IMR-90 (cell line): Measurements from ENCODE around the gene CARD10.

Experiments
- CEBPB ChIP-seq: IDR thresholded peaks from 2 replicates; pipeline ENCODE4 v1.6.1; 2012; ENCODE audit warnings: low read depth, low read length, improper control_type of control experiment
- CHD1 ChIP-seq: IDR thresholded peaks from 2 replicates; pipeline ENCODE4 v1.6.1; 2012; ENCODE audit warnings: low read depth, low read length, improper control_type of control experiment
- MAFK ChIP-seq: IDR thresholded peaks from 2 replicates; pipeline ENCODE4 v1.6.1; 2012; ENCODE audit warnings: low read depth, low read length, improper control_type of control experiment
- MAZ ChIP-seq: IDR thresholded peaks from 2 replicates; pipeline ENCODE4 v1.6.1; 2012; ENCODE audit warnings: low read depth, mild to moderate bottlenecking, low read length, improper control_type of control experiment, moderate library complexity, borderline replicate concordance
- MXI1 ChIP-seq: IDR thresholded peaks from 2 replicates; pipeline ENCODE4 v1.6.1; 2012; ENCODE audit warnings: low read depth, mild to moderate bottlenecking, low read length, moderate library complexity, borderline replicate concordance
- NFE2L2 ChIP-seq: fragments of 150-350 bp; IDR thresholded peaks from 2 replicates; pipeline ENCODE4 v1.6.1; 2016; ENCODE audit warnings: low read depth, mild to moderate bottlenecking, low read length
- POLR2A ChIP-seq: IDR thresholded peaks from 2 replicates; pipeline ENCODE4 v1.6.1; 2012; ENCODE audit warnings: mild to moderate bottlenecking, low read depth, low read length
- RAD21 ChIP-seq: IDR thresholded peaks from 2 replicates; pipeline ENCODE4 v1.6.1; 2012; ENCODE audit warnings: low read length, improper control_type of control experiment
- SMC3 ChIP-seq: fragments of 150-350 bp; IDR thresholded peaks from 2 replicates; pipeline ENCODE4 v1.6.1; 2016; ENCODE audit warnings: low read depth, mild to moderate bottlenecking, antibody characterized with exemption, low read length, moderate library complexity
- TF ChIP-seq, protein P1 (sequence below): conservative IDR thresholded peaks from 2 replicates; pipeline ENCODE4 v1.5.1; 2012; ENCODE audit warnings: mild to moderate bottlenecking, low read depth, low read length, improper control_type of control experiment
- TF ChIP-seq, protein P2 (sequence below): fragments of 150-350 bp; IDR thresholded peaks from 2 replicates; pipeline ENCODE4 v1.6.1; 2017; ENCODE audit warnings: mild to moderate bottlenecking, antibody characterized with exemption, low read length, low read depth

DNA sequence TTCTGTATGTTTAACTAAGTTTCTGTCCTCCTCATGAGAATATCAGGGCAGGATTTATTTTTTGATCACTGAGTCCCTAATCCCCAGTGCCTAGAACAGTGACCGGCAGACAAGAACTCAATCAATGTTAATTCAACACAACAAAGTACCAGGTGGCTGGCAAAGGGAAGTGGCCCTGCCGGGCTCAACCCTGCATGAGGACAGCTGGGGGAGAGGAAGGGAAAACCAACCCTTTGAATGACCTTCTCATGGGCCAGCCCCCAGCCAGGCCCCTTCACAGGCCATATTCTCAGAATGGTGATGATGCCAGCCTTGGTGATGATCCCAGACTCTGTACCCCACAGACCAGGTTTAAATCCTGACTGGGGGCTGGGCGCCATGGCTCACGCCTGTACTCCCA lies 31.6 kb downstream of the CARD10 start:
- TF ChIP-seq, protein P1, sequence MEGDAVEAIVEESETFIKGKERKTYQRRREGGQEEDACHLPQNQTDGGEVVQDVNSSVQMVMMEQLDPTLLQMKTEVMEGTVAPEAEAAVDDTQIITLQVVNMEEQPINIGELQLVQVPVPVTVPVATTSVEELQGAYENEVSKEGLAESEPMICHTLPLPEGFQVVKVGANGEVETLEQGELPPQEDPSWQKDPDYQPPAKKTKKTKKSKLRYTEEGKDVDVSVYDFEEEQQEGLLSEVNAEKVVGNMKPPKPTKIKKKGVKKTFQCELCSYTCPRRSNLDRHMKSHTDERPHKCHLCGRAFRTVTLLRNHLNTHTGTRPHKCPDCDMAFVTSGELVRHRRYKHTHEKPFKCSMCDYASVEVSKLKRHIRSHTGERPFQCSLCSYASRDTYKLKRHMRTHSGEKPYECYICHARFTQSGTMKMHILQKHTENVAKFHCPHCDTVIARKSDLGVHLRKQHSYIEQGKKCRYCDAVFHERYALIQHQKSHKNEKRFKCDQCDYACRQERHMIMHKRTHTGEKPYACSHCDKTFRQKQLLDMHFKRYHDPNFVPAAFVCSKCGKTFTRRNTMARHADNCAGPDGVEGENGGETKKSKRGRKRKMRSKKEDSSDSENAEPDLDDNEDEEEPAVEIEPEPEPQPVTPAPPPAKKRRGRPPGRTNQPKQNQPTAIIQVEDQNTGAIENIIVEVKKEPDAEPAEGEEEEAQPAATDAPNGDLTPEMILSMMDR, result no peak
- no peak for TF ChIP-seq POLR2A
- TF ChIP-seq MXI1, result no peak
- TF ChIP-seq, protein P2, sequence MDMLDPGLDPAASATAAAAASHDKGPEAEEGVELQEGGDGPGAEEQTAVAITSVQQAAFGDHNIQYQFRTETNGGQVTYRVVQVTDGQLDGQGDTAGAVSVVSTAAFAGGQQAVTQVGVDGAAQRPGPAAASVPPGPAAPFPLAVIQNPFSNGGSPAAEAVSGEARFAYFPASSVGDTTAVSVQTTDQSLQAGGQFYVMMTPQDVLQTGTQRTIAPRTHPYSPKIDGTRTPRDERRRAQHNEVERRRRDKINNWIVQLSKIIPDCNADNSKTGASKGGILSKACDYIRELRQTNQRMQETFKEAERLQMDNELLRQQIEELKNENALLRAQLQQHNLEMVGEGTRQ, result no peak
- TF ChIP-seq RAD21, result no peak
- no peak for TF ChIP-seq MAFK
- no peak for TF ChIP-seq CEBPB
- TF ChIP-seq CHD1, result no peak
- TF ChIP-seq SMC3, result no peak
- TF ChIP-seq NFE2L2, result no peak
- TF ChIP-seq MAZ, result no peak
